GM23248 (cell line): ENCODE results near the gene NEK2. TPM values are rescaled to one million over a fixed set of nuclear protein-coding genes. Genes with fewer than 3 reads are reported as not detected.

ENCODE experiments used
- DNase-seq: peaks from one replicate; pipeline ENCODE4 v3.0.0-alpha.2; 2015
- H2AFZ ChIP-seq: fragments of 200-600 bp; sonication (generic); 2 replicates; pipeline ENCODE4 v1.6.1; 2016; ENCODE audit warnings: antibody characterized with exemption
- H3F3A ChIP-seq: fragments of 200-600 bp; sonication (generic); 2 replicates; pipeline ENCODE4 v1.6.1; 2016; ENCODE audit warnings: mild to moderate bottlenecking, antibody characterized with exemption, mixed run types; ENCODE audit not compliant: insufficient read depth
- H3K27ac ChIP-seq: fragments of 200-600 bp; sonication (generic); 2 replicates; pipeline ENCODE4 v1.5.1; 2016; ENCODE audit warnings: mild to moderate bottlenecking
- H3K27me3 ChIP-seq: fragments of 200-600 bp; sonication (generic); replicated peaks from 2 replicates; pipeline ENCODE4 v1.6.1; 2016; ENCODE audit warnings: mild to moderate bottlenecking; ENCODE audit not compliant: insufficient read depth
- H3K36me3 ChIP-seq: fragments of 200-600 bp; sonication (generic); 2 replicates; pipeline ENCODE4 v1.6.1; 2016; ENCODE audit warnings: low read depth, mild to moderate bottlenecking
- H3K4me1 ChIP-seq: fragments of 200-600 bp; sonication (generic); 2 replicates; pipeline ENCODE4 v1.6.1; 2016; ENCODE audit warnings: mild to moderate bottlenecking; ENCODE audit not compliant: insufficient read depth
- H3K4me2 ChIP-seq: fragments of 200-600 bp; sonication (generic); one replicate; pipeline ENCODE4 v1.6.1; 2016; ENCODE audit warnings: mild to moderate bottlenecking; ENCODE audit not compliant: unreplicated experiment
- H3K4me3 ChIP-seq: fragments of 200-600 bp; sonication (generic); 2 replicates; pipeline ENCODE4 v1.5.1; 2016; ENCODE audit warnings: mild to moderate bottlenecking
- H3K79me2 ChIP-seq: fragments of 200-600 bp; sonication (generic); 2 replicates; pipeline ENCODE4 v1.6.1; 2016; ENCODE audit warnings: mild to moderate bottlenecking; ENCODE audit not compliant: insufficient read depth
- H3K9ac ChIP-seq: fragments of 200-600 bp; sonication (generic); 2 replicates; pipeline ENCODE4 v1.6.1; 2016; ENCODE audit warnings: mild to moderate bottlenecking
- H3K9me2 ChIP-seq: fragments of 200-600 bp; sonication (generic); 2 replicates; pipeline ENCODE4 v1.6.1; 2016; ENCODE audit warnings: mixed run types, mild to moderate bottlenecking, moderate library complexity; ENCODE audit not compliant: insufficient read depth
- H3K9me3 ChIP-seq: fragments of 200-600 bp; sonication (generic); one replicate; pipeline ENCODE4 v1.6.1; 2017; ENCODE audit warnings: low read depth
- H4K20me1 ChIP-seq: fragments of 200-600 bp; sonication (generic); 2 replicates; pipeline ENCODE4 v1.6.0; 2016; ENCODE audit not compliant: insufficient read depth
- EZH2 ChIP-seq: fragments of 200-600 bp; sonication (generic); IDR thresholded peaks from 2 replicates; pipeline ENCODE4 v1.6.1; 2018; ENCODE audit warnings: antibody characterized with exemption, mild to moderate bottlenecking; ENCODE audit not compliant: insufficient read depth, poor library complexity, severe bottlenecking
- EZH2phosphoT487 ChIP-seq: fragments of 200-600 bp; sonication (generic); IDR thresholded peaks from 2 replicates; pipeline ENCODE4 v1.6.1; 2018; ENCODE audit warnings: antibody characterized with exemption, moderate library complexity, mild to moderate bottlenecking, low read depth; ENCODE audit not compliant: insufficient read depth
- WGBS, 2 experiments: methylation state at CpG; one replicate each; pipeline ENCODE4 v1.1.6; 2015 to 2017; ENCODE audit warnings: low lambda C conversion rate in 2 of 2, low coverage in 1 of 2; ENCODE audit errors: missing lambda C conversion rate in 2 of 2; 5-methylcytosine and 5-hydroxymethylcytosine counted together
- in situ Hi-C: fragments of 300-500 bp; cut with MboI; formaldehyde crosslinking; loops from 2 replicates; pipeline ENCODE4 v1.15.0; 2020
- polyA plus RNA-seq: library from polyadenylated mRNA; unstranded; fragments of >200 nt; fragmentation: Nextera tagmentation; extraction: Ambion mirVana; gene quantifications from 2 replicates; pipeline ENCODE4 v1.2.1, GENCODE V29; 2016
- total RNA-seq: library from RNA; depleted of rRNA; stranded (reverse); fragments of >200 nt; shearing (Covaris generic); gene quantifications from 2 replicates; pipeline ENCODE4 v1.2.3, GENCODE V29; 2014

NEK2 gene
- total and polyA plus RNA-seq, 2 experiments from 2014 or later = 10.6 to 11.3 TPM

- Histone ChIP-seq H3K9me3 (no peaks in the 10 kb centered on the region), H3K4me3 (no peak overlapping the region), H2AFZ (no peak overlapping the region), H3K27me3 (no peaks in the 10 kb centered on the region), H4K20me1 (no peaks in the 10 kb centered on the region), H3K9ac (no peak overlapping the region), H3K4me1 (peaks cover 20% of the 10 kb centered on the region), H3K4me2 (no peak overlapping the region), H3K36me3 (no peaks in the 10 kb centered on the region), H3F3A (peaks cover 18% of the 10 kb centered on the region), H3K9me2 (no peaks in the 10 kb centered on the region), H3K27ac (no peak overlapping the region), H3K79me2 (no peaks in the 10 kb centered on the region)
- in situ Hi-C loops = no loop called here
- DNase-seq = no peak
- 58 to 62% methylated on average over 20 of the region's 20 CpGs for WGBS, 2 experiments
- TF ChIP-seq EZH2phosphoT487 (no peak), EZH2 (no peak)
Observed at GRCh38 chr1:211643324-211644212, 31.9 kb downstream of the NEK2 start.

DNA sequence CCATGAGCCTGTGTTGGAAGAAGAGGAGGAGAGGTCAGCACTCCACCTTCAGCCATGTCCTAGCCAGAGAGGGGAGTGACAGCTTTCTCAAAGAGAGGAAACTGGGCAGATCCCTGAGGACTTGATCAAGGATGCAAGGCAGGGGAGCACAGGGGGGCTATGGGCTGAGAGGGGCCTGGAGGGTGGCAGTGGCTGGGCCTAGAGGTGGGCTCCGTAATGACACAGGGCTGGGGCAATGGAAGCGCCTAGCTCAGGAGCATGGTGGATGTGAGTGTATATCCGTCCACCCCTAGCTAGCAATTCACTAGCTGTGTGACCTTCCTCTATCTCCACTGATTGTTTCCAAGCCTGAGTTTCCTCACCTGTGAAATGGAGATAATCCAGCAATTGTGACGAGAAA, 32.6 kb downstream of the NEK2 start:
- 96 to 97% methylated on average over 4 of the region's 4 CpGs for WGBS, 2 experiments

DNA sequence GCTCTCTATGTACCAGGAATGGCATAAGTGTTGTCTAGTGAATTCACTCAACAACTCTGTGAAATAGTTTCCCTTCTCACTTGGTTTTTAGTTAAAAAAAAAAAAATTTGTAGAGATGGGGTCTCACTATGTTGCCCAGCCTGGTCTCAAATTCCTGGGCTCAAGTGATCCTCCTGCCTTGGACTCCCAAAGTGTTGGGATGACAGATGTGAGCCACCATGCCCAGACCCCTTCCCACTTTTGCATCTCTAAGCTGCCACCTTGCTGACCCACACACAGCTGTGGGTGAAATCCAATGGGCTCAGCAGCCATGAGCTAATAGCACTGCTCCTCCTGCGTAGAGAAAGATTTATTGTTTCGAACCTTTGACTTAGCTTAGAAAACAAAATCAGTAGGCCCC, 33.5 kb downstream of the NEK2 start:
- in situ Hi-C loops = no loop called here
- peaks cover 18% of the 10 kb centered on the region for H3F3A ChIP-seq
- no peak overlapping the region for H3K4me3 ChIP-seq
- H4K20me1 ChIP-seq = no peaks in the 10 kb centered on the region
- peaks cover 22% of the 10 kb centered on the region for H3K4me1 ChIP-seq
- no peaks in the 10 kb centered on the region for H3K9me3 ChIP-seq
- DNase-seq = no peak
- H3K9me2 ChIP-seq = no peaks in the 10 kb centered on the region
- H3K4me2 ChIP-seq = no peak overlapping the region
- TF ChIP-seq EZH2 = no peak
- no peaks in the 10 kb centered on the region for H3K36me3 ChIP-seq
- no peaks in the 10 kb centered on the region for H3K79me2 ChIP-seq
- 94 to 97% methylated on average over 2 of the region's 2 CpGs for WGBS, 2 experiments
- H3K9ac ChIP-seq = no peak overlapping the region
- no peak overlapping the region for H3K27ac ChIP-seq
- no peak overlapping the region for H2AFZ ChIP-seq
- no peaks in the 10 kb centered on the region for H3K27me3 ChIP-seq

More for the DNA sequence above, 32.6 kb downstream of the NEK2 start:
- peaks cover 18% of the 10 kb centered on the region for H3F3A ChIP-seq
- no peak overlapping the region for H3K9ac ChIP-seq
- no peaks in the 10 kb centered on the region for H3K36me3 ChIP-seq
- no peaks in the 10 kb centered on the region for H3K9me2 ChIP-seq
- H3K27me3 ChIP-seq = no peaks in the 10 kb centered on the region
- in situ Hi-C loops = no loop called here
- DNase-seq = no peak
- no peak overlapping the region for H3K27ac ChIP-seq
- no peak overlapping the region for H3K4me3 ChIP-seq
- H3K79me2 ChIP-seq = no peaks in the 10 kb centered on the region
- H2AFZ ChIP-seq = no peak overlapping the region
- TF ChIP-seq EZH2 = no peak
- no peak for TF ChIP-seq EZH2phosphoT487
- no peaks in the 10 kb centered on the region for H3K9me3 ChIP-seq
- peaks cover 22% of the 10 kb centered on the region for H3K4me1 ChIP-seq
- no peak overlapping the region for H3K4me2 ChIP-seq
- no peaks in the 10 kb centered on the region for H4K20me1 ChIP-seq

- no peak for TF ChIP-seq EZH2
- no peak for TF ChIP-seq EZH2phosphoT487
- no peak overlapping the region for H2AFZ ChIP-seq
- H3K9me3 ChIP-seq = no peaks in the 10 kb centered on the region
- peaks cover 18% of the 10 kb centered on the region for H3F3A ChIP-seq
- DNase-seq = no peak
- peaks cover 28% of the 10 kb centered on the region for H3K4me1 ChIP-seq
- H3K9me2 ChIP-seq = no peaks in the 10 kb centered on the region
- no peak overlapping the region for H3K4me3 ChIP-seq
- H3K27ac ChIP-seq = no peak overlapping the region
- H3K27me3 ChIP-seq = no peaks in the 10 kb centered on the region
- in situ Hi-C loops = no loop called here
- H3K36me3 ChIP-seq = no peaks in the 10 kb centered on the region
- WGBS, 2 experiments = 86 to 89% methylated on average over 11 of the region's 11 CpGs
- no peaks in the 10 kb centered on the region for H3K79me2 ChIP-seq
- H4K20me1 ChIP-seq = no peaks in the 10 kb centered on the region
- no peak overlapping the region for H3K9ac ChIP-seq
- H3K4me2 ChIP-seq = no peak overlapping the region
Observed at GRCh38 chr1:211641044-211641800, 34.2 kb downstream of the NEK2 start.
